Anterior cingulate cortex (tissue), 58 donors: Measurements from ENCODE around the gene DCUN1D2.
"Not testable (repeated sequence)": the region's sequence is repeated elsewhere in the genome, so short reads cannot be mapped to it uniquely, and the experiment has no call there.

Experiments
- DNase-seq, 58 donors: peaks; one replicate each; lab custom pipeline; 2025; lab: John Stamatoyannopoulos, UW

DCUN1D2 gene

GRCh38 chr13:113449693-113450347 lies 40.7 kb downstream of the DCUN1D2 start:
- DNase-seq, result no peak

- peak in 4 of 58 donors; percentile 13 to 89 (median 42) for DNase-seq
Measured at GRCh38 chr13:113448885-113449692, 41.4 kb downstream of the DCUN1D2 start.

GRCh38 chr13:113448545-113448884 lies 42.0 kb downstream of the DCUN1D2 start:
- DNase-seq, result no peak

- no peak for DNase-seq
Measured at GRCh38 chr13:113447596-113447995, 42.9 kb downstream of the DCUN1D2 start.

- no peak for DNase-seq
Measured at GRCh38 chr13:113446488-113446854, 44.0 kb downstream of the DCUN1D2 start.

- peak in 18 of 58 donors; percentile 7 to 65 (median 30) for DNase-seq
Measured at GRCh38 chr13:113445791-113446487, 44.6 kb downstream of the DCUN1D2 start.

- no peak for DNase-seq
Measured at GRCh38 chr13:113443991-113444390, 46.5 kb downstream of the DCUN1D2 start.

GRCh38 chr13:113442985-113443362 lies 47.5 kb downstream of the DCUN1D2 start:
- DNase-seq, result no peak

GRCh38 chr13:113442354-113442984 lies 48.0 kb downstream of the DCUN1D2 start:
- DNase-seq, result no peak

GRCh38 chr13:113441661-113442060 lies 48.9 kb downstream of the DCUN1D2 start:
- DNase-seq, result no peak

- DNase-seq, result no peak
Measured at GRCh38 chr13:113437408-113438010, 53.0 kb downstream of the DCUN1D2 start.

GRCh38 chr13:113436866-113437265 lies 53.6 kb downstream of the DCUN1D2 start:
- DNase-seq, result not testable (repeated sequence)

GRCh38 chr13:113435907-113436306 lies 54.6 kb downstream of the DCUN1D2 start:
- DNase-seq, result peak in 1 of 58 donors; percentile 15

GRCh38 chr13:113433391-113433916 lies 57.1 kb downstream of the DCUN1D2 start:
- no peak for DNase-seq

GRCh38 chr13:113432506-113433270 lies 57.8 kb downstream of the DCUN1D2 start:
- DNase-seq, result no peak

GRCh38 chr13:113431171-113431570 lies 59.3 kb downstream of the DCUN1D2 start:
- DNase-seq, result no peak

GRCh38 chr13:113430378-113431110 lies 60.0 kb downstream of the DCUN1D2 start:
- no peak for DNase-seq

- no peak for DNase-seq
Measured at GRCh38 chr13:113429608-113429985, 60.9 kb downstream of the DCUN1D2 start.
